T-helper 2 cell treated with Interferon-gamma antibody and Interleukin-4, amounts not matched to agents 100 ng/mL and 5 ng/mL, for 36 hours (primary cell): ENCODE results near the gene PRDM7. TPM values are rescaled to one million over a fixed set of nuclear protein-coding genes. Genes with fewer than 3 reads are reported as not detected.
"Not testable (repeated sequence)": the region's sequence is repeated elsewhere in the genome, so short reads cannot be mapped to it uniquely, and the experiment has no call there.

ENCODE experiments used
- intact Hi-C: fragments of 100-400 bp; cut with micrococcal nuclease; formaldehyde crosslinking; loops from one replicate; pipeline ENCODE4 v1.15.1; 2023
- total RNA-seq: library from RNA; stranded (reverse); gene quantifications from 2 replicates; pipeline ENCODE4 v1.2.3, GENCODE V29; 2022

PRDM7 gene
- total RNA-seq, 1 donor from 2014 or later = not detected

- intact Hi-C loops = no loop called here
These were observed 4.6 kb downstream of the PRDM7 start for GRCh38 chr16:90072442-90073105.

GRCh38 chr16:90070440-90070839 lies 6.7 kb downstream of the PRDM7 start:
- intact Hi-C loops = no loop called here

GRCh38 chr16:90061437-90061836 lies 15.7 kb downstream of the PRDM7 start:
- intact Hi-C loops = no loop called here

- intact Hi-C loops = no loop called here
These were observed 19.4 kb downstream of the PRDM7 start for GRCh38 chr16:90057738-90058173.

GRCh38 chr16:90056521-90056920 lies 20.6 kb downstream of the PRDM7 start:
- intact Hi-C loops = not testable (repeated sequence)

GRCh38 chr16:90055371-90055770 lies 21.8 kb downstream of the PRDM7 start:
- intact Hi-C loops = no loop called here

GRCh38 chr16:90054554-90054953 lies 22.6 kb downstream of the PRDM7 start:
- intact Hi-C loops = no loop called here

GRCh38 chr16:90053902-90054500 lies 23.1 kb downstream of the PRDM7 start:
- intact Hi-C loops = no loop called here

GRCh38 chr16:90050969-90051368 lies 26.2 kb downstream of the PRDM7 start:
- intact Hi-C loops = no loop called here

GRCh38 chr16:90048737-90049330 lies 28.3 kb downstream of the PRDM7 start:
- intact Hi-C loops = no loop called here

GRCh38 chr16:90048347-90048722 lies 28.8 kb downstream of the PRDM7 start:
- intact Hi-C loops = no loop called here

GRCh38 chr16:90047714-90048346 lies 29.3 kb downstream of the PRDM7 start:
- intact Hi-C loops = loop anchor here (2.0 kb wide), 1 partner anchor 29 kb away; the partner anchor contains the start of gene PRDM7

- intact Hi-C loops = loop anchor here (2.0 kb wide), 1 partner anchor 30 kb away; the partner anchor contains the start of gene PRDM7
These were observed 30.0 kb downstream of the PRDM7 start for GRCh38 chr16:90046971-90047713.

GRCh38 chr16:90046122-90046970 lies 30.8 kb downstream of the PRDM7 start:
- intact Hi-C loops = loop anchor here (2.0 kb wide), 1 partner anchor 30 kb away; the partner anchor contains the start of gene PRDM7

- intact Hi-C loops = no loop called here
These were observed 33.0 kb downstream of the PRDM7 start for GRCh38 chr16:90044111-90044551.

GRCh38 chr16:90043526-90043925 lies 33.6 kb downstream of the PRDM7 start:
- intact Hi-C loops = no loop called here

- intact Hi-C loops = no loop called here
These were observed 34.1 kb downstream of the PRDM7 start for GRCh38 chr16:90042946-90043514.

- intact Hi-C loops = no loop called here
These were observed 35.1 kb downstream of the PRDM7 start for GRCh38 chr16:90041896-90042473.

GRCh38 chr16:90040152-90041023 lies 36.7 kb downstream of the PRDM7 start:
- intact Hi-C loops = no loop called here
